ENCODE data around the gene PRR22.

- TF ChIP-seq, protein P1, sequence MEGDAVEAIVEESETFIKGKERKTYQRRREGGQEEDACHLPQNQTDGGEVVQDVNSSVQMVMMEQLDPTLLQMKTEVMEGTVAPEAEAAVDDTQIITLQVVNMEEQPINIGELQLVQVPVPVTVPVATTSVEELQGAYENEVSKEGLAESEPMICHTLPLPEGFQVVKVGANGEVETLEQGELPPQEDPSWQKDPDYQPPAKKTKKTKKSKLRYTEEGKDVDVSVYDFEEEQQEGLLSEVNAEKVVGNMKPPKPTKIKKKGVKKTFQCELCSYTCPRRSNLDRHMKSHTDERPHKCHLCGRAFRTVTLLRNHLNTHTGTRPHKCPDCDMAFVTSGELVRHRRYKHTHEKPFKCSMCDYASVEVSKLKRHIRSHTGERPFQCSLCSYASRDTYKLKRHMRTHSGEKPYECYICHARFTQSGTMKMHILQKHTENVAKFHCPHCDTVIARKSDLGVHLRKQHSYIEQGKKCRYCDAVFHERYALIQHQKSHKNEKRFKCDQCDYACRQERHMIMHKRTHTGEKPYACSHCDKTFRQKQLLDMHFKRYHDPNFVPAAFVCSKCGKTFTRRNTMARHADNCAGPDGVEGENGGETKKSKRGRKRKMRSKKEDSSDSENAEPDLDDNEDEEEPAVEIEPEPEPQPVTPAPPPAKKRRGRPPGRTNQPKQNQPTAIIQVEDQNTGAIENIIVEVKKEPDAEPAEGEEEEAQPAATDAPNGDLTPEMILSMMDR (IDR thresholded peaks at IDR 0.05; ENCODE audit: poor library complexity, severe bottlenecking) = no peak
- TF ChIP-seq TAF1 (IDR thresholded peaks at IDR 0.05; ENCODE audit: low read depth) (no peak), EZH2 (IDR thresholded peaks at IDR 0.05; ENCODE audit: borderline replicate concordance, insufficient read depth, low read length, poor library complexity, severe bottlenecking) (no peak), RAD21 (conservative IDR thresholded peaks at IDR 0.05) (no peak), POLR2AphosphoS5 (IDR thresholded peaks at IDR 0.05) (no peak), EP300 (conservative IDR thresholded peaks at IDR 0.05; ENCODE audit: poor library complexity, severe bottlenecking) (no peak), MXI1 (conservative IDR thresholded peaks at IDR 0.05; ENCODE audit: poor library complexity, severe bottlenecking) (no peak), SMC3 (conservative IDR thresholded peaks at IDR 0.05; ENCODE audit: poor library complexity) (no peak), REST (IDR thresholded peaks at IDR 0.05; ENCODE audit: borderline replicate concordance) (no peak)
Observed at GRCh38 chr19:5820785-5821184, 36.2 kb upstream of the PRR22 start.

Data from neural cell (in vitro differentiated cells).